GM12878 (cell line): Measurements from ENCODE around the gene CCDC85A. TPM values are rescaled to one million over a fixed set of nuclear protein-coding genes. Genes with fewer than 3 reads are reported as not detected.

Experiments
- ATAC-seq: fragments of 200-7000 bp; cut with Tn5 transposase; 3 replicates; pipeline ENCODE4 v1.9.1; 2020; ENCODE audit warnings: mild to moderate bottlenecking, moderate library complexity
- BruUV-seq: library from RNA; stranded (reverse); fragments of 400-500 nt; replicated peaks from 2 replicates; lab custom pipeline; 2021; lab: Mats Ljungman, UMichigan
- CTCF ChIA-PET: fragments of 300-600 bp; sonication (Branson Sonifier 250); formaldehyde crosslinking; extraction: SDS; loops from one replicate; lab custom pipeline; 2021; ENCODE audit warnings: inconsistent platforms; lab: Yijun Ruan, JAX
- POLR2A ChIA-PET: fragments of 350-600 bp; formaldehyde crosslinking; extraction: SDS; loops from one replicate; lab custom pipeline; 2021; ENCODE audit warnings: inconsistent platforms; lab: Charles Lee
- RAD21 ChIA-PET: fragments of 300-600 bp; sonication (Branson Sonifier 250); formaldehyde crosslinking; loops from one replicate; lab custom pipeline; 2023; ENCODE audit warnings: antibody characterized with exemption; ENCODE audit not compliant: unreplicated experiment; lab: Charles Lee
- SMC1A ChIA-PET: fragments of 300-600 bp; sonication (Branson Sonifier 250); formaldehyde crosslinking; loops from one replicate; lab custom pipeline; 2023; ENCODE audit not compliant: unreplicated experiment, uncharacterized antibody; lab: Charles Lee
- DNase-seq: peaks from one replicate; pipeline ENCODE4 v3.0.0-alpha.2; 2011; ENCODE audit warnings: low read depth, low spot score
- FAIRE-seq: peaks from 3 replicates; lab custom pipeline; 2011; peaks lifted over from hg19 to GRCh38; lab: Jason Lieb, UNC
- H2AFZ ChIP-seq: 2 replicates; pipeline ENCODE4 v1.6.0; 2011; ENCODE audit warnings: low read depth, low read length, control low read depth; ENCODE audit not compliant: control insufficient read depth
- H3K27ac ChIP-seq: 2 replicates; pipeline ENCODE4 v1.5.1; 2011; ENCODE audit warnings: control low read depth; ENCODE audit not compliant: control insufficient read depth, insufficient read depth
- H3K27me3 ChIP-seq, 2 experiments: replicated peaks in 1 of 2; 2 replicates each; pipeline versions ENCODE4 v1.6.0 to v1.6.1; 2011; ENCODE audit warnings: low read length in 1 of 2; ENCODE audit not compliant: control insufficient read depth in 2 of 2, insufficient read depth in 2 of 2
- H3K36me3 ChIP-seq, 2 experiments: 2 replicates each; pipeline ENCODE4 v1.5.1; 2011; ENCODE audit warnings: low read length in 1 of 2; ENCODE audit not compliant: control insufficient read depth in 2 of 2, insufficient read depth in 2 of 2
- H3K4me1 ChIP-seq: 2 replicates; pipeline ENCODE4 v1.6.1; 2011; ENCODE audit warnings: mild to moderate bottlenecking, low read length, moderate library complexity, mixed read lengths; ENCODE audit not compliant: control insufficient read depth, insufficient read depth
- H3K4me2 ChIP-seq: 2 replicates; pipeline ENCODE4 v1.6.0; 2011; ENCODE audit warnings: control low read depth; ENCODE audit not compliant: control insufficient read depth, insufficient read depth
- H3K4me3 ChIP-seq: fragments of 200-600 bp; sonication (generic); 2 replicates; pipeline ENCODE4 v1.5.1; 2016
- H3K79me2 ChIP-seq: 2 replicates; pipeline ENCODE4 v1.6.0; 2011; ENCODE audit warnings: low read length; ENCODE audit not compliant: control insufficient read depth, insufficient read depth
- H3K9ac ChIP-seq: 2 replicates; pipeline ENCODE4 v1.8.0; 2011; ENCODE audit warnings: low read length, control low read depth, mixed read lengths; ENCODE audit not compliant: control insufficient read depth, insufficient read depth
- H3K9me3 ChIP-seq: replicated peaks from 3 replicates; pipeline ENCODE4 v1.5.1; 2011; ENCODE audit warnings: mild to moderate bottlenecking, low read length; ENCODE audit not compliant: control insufficient read depth, insufficient read depth
- H4K20me1 ChIP-seq: 2 replicates; pipeline ENCODE4 v1.6.0; 2011; ENCODE audit not compliant: control insufficient read depth, insufficient read depth
- BCL3 ChIP-seq: IDR thresholded peaks from 2 replicates; pipeline ENCODE4 v1.6.1; 2011; ENCODE audit warnings: borderline replicate concordance, low read depth, mild to moderate bottlenecking, moderate library complexity, low read length; ENCODE audit not compliant: insufficient read depth, poor library complexity, severe bottlenecking
- CEBPB ChIP-seq, 2 experiments: fragments of 150-350 bp in 1 of 2; IDR thresholded peaks; 2 replicates each; pipeline ENCODE4 v1.6.1; 2012 to 2014; ENCODE audit warnings: low read depth in 2 of 2, low read length in 2 of 2, borderline replicate concordance in 1 of 2, inconsistent platforms in 1 of 2
- E2F4 ChIP-seq: IDR thresholded peaks from 2 replicates; pipeline ENCODE4 v1.6.1; 2012; ENCODE audit warnings: low read depth, low read length, improper control_type of control experiment
- TARDBP ChIP-seq: IDR thresholded peaks from 2 replicates; pipeline ENCODE4 v1.6.1; 2016; ENCODE audit warnings: borderline replicate concordance
- WGBS: methylation state at CpG from one replicate; pipeline ENCODE4 v1.1.6; 2016; ENCODE audit warnings: low lambda C conversion rate; ENCODE audit not compliant: insufficient replicate concordance, insufficient coverage; ENCODE audit errors: missing lambda C conversion rate; 5-methylcytosine and 5-hydroxymethylcytosine counted together
- in situ Hi-C: fragments of 300-500 bp; cut with MboI; formaldehyde crosslinking; loops from 9 replicates; pipeline ENCODE4 v1.14.3; 2018; ENCODE audit warnings: mixed read lengths
- intact Hi-C: fragments of 100-400 bp; cut with micrococcal nuclease; formaldehyde crosslinking; loops from one replicate; pipeline ENCODE4 v1.14.2; 2022; ENCODE audit not compliant: unreplicated experiment
- polyA plus RNA-seq, 11 experiments: library from polyadenylated mRNA; depleted of rRNA in 4 of 11; unstranded in 6 of 11; stranded (reverse) in 5 of 11; fragments of >200 nt; fragmentation: Nextera tagmentation in 4 of 11; fragmentation: Illumina TruSeq in 1 of 11; extraction: Ambion mirVana in 4 of 11; extraction: Trizol in 1 of 11; gene quantifications; 1 replicate in 1 of 11; 2 replicates in 10 of 11; pipeline versions ENCODE4 v1.2.1 to v1.2.3, GENCODE V29; 2011 to 2016; ENCODE audit warnings: inconsistent platforms in 2 of 11, missing spikeins in 2 of 11, low read depth in 1 of 11
- total RNA-seq, 4 experiments: library from RNA; depleted of rRNA in 3 of 4; stranded (reverse); fragments of >200 nt in 3 of 4; fragmentation: Illumina TruSeq in 1 of 4; extraction: Trizol in 1 of 4; gene quantifications; 2 replicates each; pipeline versions ENCODE4 v1.2.1 to v1.2.3, GENCODE V29; 2013 to 2021
- TF ChIP-seq, protein P1 (sequence below): fragments of 450-650 bp; formaldehyde crosslinking; IDR thresholded peaks from 2 replicates; pipeline ENCODE4 v1.5.0; 2022; ENCODE audit warnings: mild to moderate bottlenecking, missing genetic modification characterization

Gene CCDC85A
- total and polyA plus RNA-seq, 10 of the 15 experiments (the other 5 are each of a cell fraction or from before 2014, with no cell fraction given): 0.02 to 0.57 (median 0.04) TPM; not detected in 7

- FAIRE-seq (no peak), ATAC-seq (no peak), DNase-seq (no peak)
- POLR2A ChIA-PET: no interaction called here
- TF ChIP-seq, protein P1, sequence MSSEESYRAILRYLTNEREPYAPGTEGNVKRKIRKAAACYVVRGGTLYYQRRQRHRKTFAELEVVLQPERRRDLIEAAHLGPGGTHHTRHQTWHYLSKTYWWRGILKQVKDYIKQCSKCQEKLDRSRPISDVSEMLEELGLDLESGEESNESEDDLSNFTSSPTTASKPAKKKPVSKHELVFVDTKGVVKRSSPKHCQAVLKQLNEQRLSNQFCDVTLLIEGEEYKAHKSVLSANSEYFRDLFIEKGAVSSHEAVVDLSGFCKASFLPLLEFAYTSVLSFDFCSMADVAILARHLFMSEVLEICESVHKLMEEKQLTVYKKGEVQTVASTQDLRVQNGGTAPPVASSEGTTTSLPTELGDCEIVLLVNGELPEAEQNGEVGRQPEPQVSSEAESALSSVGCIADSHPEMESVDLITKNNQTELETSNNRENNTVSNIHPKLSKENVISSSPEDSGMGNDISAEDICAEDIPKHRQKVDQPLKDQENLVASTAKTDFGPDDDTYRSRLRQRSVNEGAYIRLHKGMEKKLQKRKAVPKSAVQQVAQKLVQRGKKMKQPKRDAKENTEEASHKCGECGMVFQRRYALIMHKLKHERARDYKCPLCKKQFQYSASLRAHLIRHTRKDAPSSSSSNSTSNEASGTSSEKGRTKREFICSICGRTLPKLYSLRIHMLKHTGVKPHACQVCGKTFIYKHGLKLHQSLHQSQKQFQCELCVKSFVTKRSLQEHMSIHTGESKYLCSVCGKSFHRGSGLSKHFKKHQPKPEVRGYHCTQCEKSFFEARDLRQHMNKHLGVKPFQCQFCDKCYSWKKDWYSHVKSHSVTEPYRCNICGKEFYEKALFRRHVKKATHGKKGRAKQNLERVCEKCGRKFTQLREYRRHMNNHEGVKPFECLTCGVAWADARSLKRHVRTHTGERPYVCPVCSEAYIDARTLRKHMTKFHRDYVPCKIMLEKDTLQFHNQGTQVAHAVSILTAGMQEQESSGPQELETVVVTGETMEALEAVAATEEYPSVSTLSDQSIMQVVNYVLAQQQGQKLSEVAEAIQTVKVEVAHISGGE (CRISPR knock-in tag): no peak
- TF ChIP-seq CEBPB (IDR thresholded peaks at IDR 0.05; ENCODE audit: borderline replicate concordance in 1 of 2, low read depth in 2 of 2, low read length in 2 of 2): no peak
- no peak for TF ChIP-seq TARDBP
- no peak for TF ChIP-seq BCL3
- no peak for TF ChIP-seq E2F4
- BruUV-seq: no TSS peak
- H2AFZ ChIP-seq: no peak overlapping the region
- H3K9me3 ChIP-seq: no peaks in the 10 kb centered on the region
- H4K20me1 ChIP-seq: no peaks in the 10 kb centered on the region
- no peaks in the 10 kb centered on the region for H3K79me2 ChIP-seq
- RAD21 ChIA-PET: no interaction called here
- H3K36me3 ChIP-seq: no peaks in the 10 kb centered on the region
- 6% methylated on average over 11 of the region's 11 CpGs for WGBS
- SMC1A ChIA-PET: no interaction called here
- H3K4me1 ChIP-seq: no peaks in the 10 kb centered on the region
- no peak overlapping the region for H3K4me3 ChIP-seq
- no peak overlapping the region for H3K4me2 ChIP-seq
- CTCF ChIA-PET: interaction anchor here (1.5 kb wide), 1 partner anchor 11 kb away, joined by 5 read pairs; no protein-coding TSS in a partner anchor
- no peak overlapping the region for H3K27ac ChIP-seq
- H3K27me3 ChIP-seq: peaks cover 6 to 7% of the 10 kb centered on the region in 2 experiments
- in situ Hi-C loops: loop anchor here (10.0 kb wide), 1 partner anchor 1319 kb away; no protein-coding TSS in a partner anchor
- intact Hi-C loops: no loop called here
- no peak overlapping the region for H3K9ac ChIP-seq
Observed at GRCh38 chr2:56185582-56186046, 1.8 kb downstream of the CCDC85A start.
